ENCODE data around the gene BCL2A1. TPM values are rescaled to one million over a fixed set of nuclear protein-coding genes. Genes with fewer than 3 reads are reported as not detected.

The BCL2A1 gene
- total and polyA plus RNA-seq, 4 experiments from 2014 or later: 25.4 to 28.5 (median 27.2) TPM

GRCh38 chr15:80003934-80004472 is 33.0 kb upstream of the BCL2A1 start:
- H3K36me3 Mint-ChIP-seq: no peaks in the 10 kb centered on the region
- H3K36me3 ChIP-seq (ENCODE audit: insufficient read depth, low read length): no peaks in the 10 kb centered on the region
- DNase-seq: no peak
- CTCF ChIA-PET (ENCODE audit: partially characterized antibody): no interaction called here
- POLR2A ChIA-PET (ENCODE audit: partially characterized antibody): no interaction called here
- H3K4me1 ChIP-seq (ENCODE audit: insufficient read depth, low read length): no peaks in the 10 kb centered on the region
- H3K4me3 Mint-ChIP-seq: no peak overlapping the region
- no peaks in the 10 kb centered on the region for H3K27me3 Mint-ChIP-seq
- H3K27ac ChIP-seq (ENCODE audit: low read depth, low read length): no peak overlapping the region
- intact Hi-C loops (cut with micrococcal nuclease): no loop called here
- no peaks in the 10 kb centered on the region for H3K27me3 ChIP-seq (ENCODE audit: insufficient read depth, low read length)
- no peak overlapping the region for H3K27ac Mint-ChIP-seq
- H3K4me3 ChIP-seq (ENCODE audit: low read length in 2 of 2): no peak overlapping the region
- H3K4me1 Mint-ChIP-seq: no peaks in the 10 kb centered on the region
- H3K9me3 ChIP-seq (ENCODE audit: control insufficient read depth in 1 of 2, low read length in 2 of 2): no peaks in the 10 kb centered on the region
- H3K9me3 Mint-ChIP-seq: peaks cover 0 to 2% (median 0%) of the 10 kb centered on the region in 8 donors

- Mint-ChIP-seq H3K27ac (peak overlapping the region in 1 of 7 donors; percentile 78), H3K9me3 (peaks cover 0 to 2% (median 0%) of the 10 kb centered on the region in 8 donors)
Observed at GRCh38 chr15:80003171-80003570, 32.2 kb upstream of the BCL2A1 start.

GRCh38 chr15:80002267-80002666 is 31.3 kb upstream of the BCL2A1 start:
- H3K4me1 Mint-ChIP-seq: no peaks in the 10 kb centered on the region
- no peaks in the 10 kb centered on the region for H3K4me1 ChIP-seq (ENCODE audit: insufficient read depth, low read length)
- H3K4me3 ChIP-seq (ENCODE audit: low read length in 2 of 2): no peak overlapping the region

More at GRCh38 chr15:80003171-80003570, 32.2 kb upstream of the BCL2A1 start:
- H3K4me1 ChIP-seq (ENCODE audit: insufficient read depth, low read length): no peaks in the 10 kb centered on the region
- no peak overlapping the region for H3K4me3 Mint-ChIP-seq
- no peaks in the 10 kb centered on the region for H3K9me3 ChIP-seq (ENCODE audit: control insufficient read depth in 1 of 2, low read length in 2 of 2)
- no peak overlapping the region for H3K27ac ChIP-seq (ENCODE audit: low read depth, low read length)
- no peaks in the 10 kb centered on the region for H3K36me3 Mint-ChIP-seq
- H3K4me3 ChIP-seq (ENCODE audit: low read length in 2 of 2): no peak overlapping the region
- no peak for DNase-seq
- H3K4me1 Mint-ChIP-seq: no peaks in the 10 kb centered on the region
- H3K36me3 ChIP-seq (ENCODE audit: insufficient read depth, low read length): no peaks in the 10 kb centered on the region
- intact Hi-C loops (cut with micrococcal nuclease): no loop called here
- no peaks in the 10 kb centered on the region for H3K27me3 Mint-ChIP-seq
- H3K27me3 ChIP-seq (ENCODE audit: insufficient read depth, low read length): no peaks in the 10 kb centered on the region
- POLR2A ChIA-PET (ENCODE audit: partially characterized antibody): no interaction called here
- CTCF ChIA-PET (ENCODE audit: partially characterized antibody): interaction anchor here (0.7 to 1.0 kb wide), 2 partner anchors 10 to 81 kb away, joined by 3 read pairs; no protein-coding TSS in a partner anchor

DNA sequence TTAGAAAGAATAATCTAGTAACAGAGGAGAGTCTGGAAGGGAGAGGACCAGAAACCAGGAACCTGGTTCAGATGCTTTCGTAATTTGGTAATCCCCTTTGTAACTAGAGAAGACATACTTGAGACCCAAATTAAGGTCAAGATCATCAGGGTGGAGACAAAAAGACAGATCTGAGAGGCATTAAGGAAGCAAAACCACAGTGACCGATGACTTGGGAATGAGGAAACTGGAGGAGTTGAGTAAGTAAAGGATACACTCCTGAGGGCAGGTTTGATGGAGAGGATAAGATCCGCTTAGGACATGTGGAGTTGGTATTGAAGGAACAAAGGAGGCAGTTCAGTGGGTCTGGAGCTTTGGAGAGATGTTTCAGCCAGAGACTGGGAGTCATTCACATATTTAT is 23.6 kb upstream of the BCL2A1 start:
- ChIA-PET POLR2A (ENCODE audit: partially characterized antibody) (no interaction called here), CTCF (ENCODE audit: partially characterized antibody) (interaction anchor here (0.9 to 7.0 kb wide), 7 partner anchors 10 to 613 kb away, joined by 3 to 67 read pairs (median 21); partner anchors contain the start of genes BCL2A1 and MTHFS)
- H3K9me3 Mint-ChIP-seq: no peaks in the 10 kb centered on the region
- H3K4me3 ChIP-seq (ENCODE audit: low read length in 2 of 2): no peak overlapping the region
- H3K27ac Mint-ChIP-seq: no peak overlapping the region
- H3K4me1 ChIP-seq (ENCODE audit: insufficient read depth, low read length): no peaks in the 10 kb centered on the region
- no peak overlapping the region for H3K27ac ChIP-seq (ENCODE audit: low read depth, low read length)
- H3K36me3 ChIP-seq (ENCODE audit: insufficient read depth, low read length): no peaks in the 10 kb centered on the region
- H3K36me3 Mint-ChIP-seq: no peaks in the 10 kb centered on the region
- H3K4me3 Mint-ChIP-seq: no peak overlapping the region
- intact Hi-C loops (cut with micrococcal nuclease): no loop called here
- peaks cover 0 to 5% (median 3%) of the 10 kb centered on the region in 4 donors for H3K4me1 Mint-ChIP-seq
- H3K27me3 ChIP-seq (ENCODE audit: insufficient read depth, low read length): no peaks in the 10 kb centered on the region
- H3K9me3 ChIP-seq (ENCODE audit: control insufficient read depth in 1 of 2, low read length in 2 of 2): no peaks in the 10 kb centered on the region
- no peak for DNase-seq
- no peaks in the 10 kb centered on the region for H3K27me3 Mint-ChIP-seq

More at GRCh38 chr15:80002267-80002666, 31.3 kb upstream of the BCL2A1 start:
- Histone ChIP-seq H3K9me3 (ENCODE audit: control insufficient read depth in 1 of 2, low read length in 2 of 2) (no peaks in the 10 kb centered on the region), H3K27ac (ENCODE audit: low read depth, low read length) (no peak overlapping the region), H3K27me3 (ENCODE audit: insufficient read depth, low read length) (no peaks in the 10 kb centered on the region), H3K36me3 (ENCODE audit: insufficient read depth, low read length) (no peaks in the 10 kb centered on the region)
- intact Hi-C loops (cut with micrococcal nuclease): no loop called here
- H3K9me3 Mint-ChIP-seq: peaks cover 0 to 2% (median 0%) of the 10 kb centered on the region in 8 donors
- no peaks in the 10 kb centered on the region for H3K27me3 Mint-ChIP-seq
- ChIA-PET CTCF (ENCODE audit: partially characterized antibody) (interaction anchor here (0.7 to 1.0 kb wide), 2 partner anchors 9 to 80 kb away, joined by 3 read pairs; no protein-coding TSS in a partner anchor), POLR2A (ENCODE audit: partially characterized antibody) (no interaction called here)
- no peak overlapping the region for H3K27ac Mint-ChIP-seq
- H3K4me3 Mint-ChIP-seq: no peak overlapping the region
- no peaks in the 10 kb centered on the region for H3K36me3 Mint-ChIP-seq
- no peak for DNase-seq

GRCh38 chr15:79991826-79992225 is 20.8 kb upstream of the BCL2A1 start:
- Histone ChIP-seq H3K27me3 (ENCODE audit: insufficient read depth, low read length) (no peaks in the 10 kb centered on the region), H3K4me3 (ENCODE audit: low read length in 2 of 2) (no peak overlapping the region), H3K36me3 (ENCODE audit: insufficient read depth, low read length) (no peaks in the 10 kb centered on the region), H3K4me1 (ENCODE audit: insufficient read depth, low read length) (no peaks in the 10 kb centered on the region), H3K9me3 (ENCODE audit: control insufficient read depth in 1 of 2, low read length in 2 of 2) (no peaks in the 10 kb centered on the region), H3K27ac (ENCODE audit: low read depth, low read length) (no peak overlapping the region)
- ChIA-PET CTCF (ENCODE audit: partially characterized antibody) (interaction anchor here (0.6 to 7.0 kb wide), 17 partner anchors 8 to 610 kb away, joined by 3 to 67 read pairs (median 5); partner anchors contain the start of gene MTHFS), POLR2A (ENCODE audit: partially characterized antibody) (interaction anchor here (0.9 kb wide), 1 partner anchor 95 kb away, joined by 4 read pairs; the partner anchor contains the start of gene MTHFS)
- Mint-ChIP-seq H3K4me3 (no peak overlapping the region), H3K4me1 (peaks cover 0 to 5% (median 3%) of the 10 kb centered on the region in 4 donors), H3K36me3 (no peaks in the 10 kb centered on the region), H3K27me3 (no peaks in the 10 kb centered on the region), H3K9me3 (no peaks in the 10 kb centered on the region), H3K27ac (no peak overlapping the region)
- DNase-seq: no peak
- intact Hi-C loops (cut with micrococcal nuclease): no loop called here

- H3K27ac ChIP-seq (ENCODE audit: low read depth, low read length): no peak overlapping the region
- no peaks in the 10 kb centered on the region for H3K4me1 ChIP-seq (ENCODE audit: insufficient read depth, low read length)
- intact Hi-C loops (cut with micrococcal nuclease): no loop called here
- Mint-ChIP-seq H3K4me1 (peaks cover 0 to 5% (median 3%) of the 10 kb centered on the region in 4 donors), H3K4me3 (no peak overlapping the region), H3K36me3 (no peaks in the 10 kb centered on the region), H3K27me3 (no peaks in the 10 kb centered on the region), H3K9me3 (no peaks in the 10 kb centered on the region), H3K27ac (no peak overlapping the region)
- H3K27me3 ChIP-seq (ENCODE audit: insufficient read depth, low read length): no peaks in the 10 kb centered on the region
- POLR2A ChIA-PET (ENCODE audit: partially characterized antibody): interaction anchor here (0.9 kb wide), 1 partner anchor 94 kb away, joined by 4 read pairs; the partner anchor contains the start of gene MTHFS
- CTCF ChIA-PET (ENCODE audit: partially characterized antibody): interaction anchor here (0.9 to 7.0 kb wide), 3 partner anchors 23 to 609 kb away, joined by 3 to 67 read pairs (median 65); no protein-coding TSS in a partner anchor
- no peak overlapping the region for H3K4me3 ChIP-seq (ENCODE audit: low read length in 2 of 2)
- H3K36me3 ChIP-seq (ENCODE audit: insufficient read depth, low read length): no peaks in the 10 kb centered on the region
- no peak for DNase-seq
- no peaks in the 10 kb centered on the region for H3K9me3 ChIP-seq (ENCODE audit: control insufficient read depth in 1 of 2, low read length in 2 of 2)
Observed at GRCh38 chr15:79990997-79991334, 20.0 kb upstream of the BCL2A1 start.

GRCh38 chr15:79990280-79990996 is 19.4 kb upstream of the BCL2A1 start:
- ChIA-PET CTCF (ENCODE audit: partially characterized antibody) (interaction anchor here (0.9 to 7.0 kb wide), 3 partner anchors 23 to 609 kb away, joined by 3 to 67 read pairs (median 65); no protein-coding TSS in a partner anchor), POLR2A (ENCODE audit: partially characterized antibody) (interaction anchor here (1.4 kb wide), 1 partner anchor 23 kb away, joined by 3 read pairs; no protein-coding TSS in a partner anchor)
- no peaks in the 10 kb centered on the region for H3K36me3 ChIP-seq (ENCODE audit: insufficient read depth, low read length)
- H3K27ac ChIP-seq (ENCODE audit: low read depth, low read length): no peak overlapping the region
- H3K36me3 Mint-ChIP-seq: no peaks in the 10 kb centered on the region
- H3K27ac Mint-ChIP-seq: peak overlapping the region in 1 of 7 donors; percentile 3
- no peaks in the 10 kb centered on the region for H3K27me3 ChIP-seq (ENCODE audit: insufficient read depth, low read length)
- no peaks in the 10 kb centered on the region for H3K27me3 Mint-ChIP-seq
- peaks cover 0 to 5% (median 3%) of the 10 kb centered on the region in 4 donors for H3K4me1 Mint-ChIP-seq
- no peaks in the 10 kb centered on the region for H3K4me1 ChIP-seq (ENCODE audit: insufficient read depth, low read length)
- intact Hi-C loops (cut with micrococcal nuclease): no loop called here
- H3K9me3 Mint-ChIP-seq: no peaks in the 10 kb centered on the region
- H3K4me3 ChIP-seq (ENCODE audit: low read length in 2 of 2): no peak overlapping the region
- no peak overlapping the region for H3K4me3 Mint-ChIP-seq
- DNase-seq: no peak
- H3K9me3 ChIP-seq (ENCODE audit: control insufficient read depth in 1 of 2, low read length in 2 of 2): no peaks in the 10 kb centered on the region

Data from CD4-positive, alpha-beta memory T cell (primary cell).